Stimulated activated CD8-positive, alpha-beta memory T cell treated with anti-CD3 and anti-CD28 coated beads, Interleukin-4, amount 100 ng/mL, for 4 hours (primary cell): ENCODE measurements around the gene DIAPH3.

Experiments used
- DNase-seq, 2 donors: peaks; one replicate each; pipeline ENCODE4 v3.0.0-alpha.2; 2020; ENCODE audit warnings: low read depth in 2 of 2, low spot score in 1 of 2

Gene DIAPH3

DNA sequence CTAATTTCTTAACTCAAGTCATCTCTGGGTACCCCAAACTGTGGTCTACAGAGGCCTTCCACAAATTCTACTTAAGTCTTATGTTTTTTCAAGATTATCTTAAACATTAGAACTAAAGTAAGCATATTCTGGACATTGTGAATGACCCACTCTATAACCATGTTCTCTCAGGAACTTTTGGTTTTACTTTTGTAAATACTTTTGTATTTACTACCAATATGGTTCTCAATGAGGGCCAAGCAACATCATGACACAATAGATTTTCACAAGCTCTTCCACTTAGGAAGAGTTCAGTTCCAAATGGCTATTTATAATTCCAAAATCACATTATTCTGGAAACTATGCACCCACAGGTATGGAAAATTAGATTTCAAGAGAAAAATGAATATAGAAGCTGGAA lies 10.8 kb downstream of the DIAPH3 start:
- no peak for DNase-seq

DNA sequence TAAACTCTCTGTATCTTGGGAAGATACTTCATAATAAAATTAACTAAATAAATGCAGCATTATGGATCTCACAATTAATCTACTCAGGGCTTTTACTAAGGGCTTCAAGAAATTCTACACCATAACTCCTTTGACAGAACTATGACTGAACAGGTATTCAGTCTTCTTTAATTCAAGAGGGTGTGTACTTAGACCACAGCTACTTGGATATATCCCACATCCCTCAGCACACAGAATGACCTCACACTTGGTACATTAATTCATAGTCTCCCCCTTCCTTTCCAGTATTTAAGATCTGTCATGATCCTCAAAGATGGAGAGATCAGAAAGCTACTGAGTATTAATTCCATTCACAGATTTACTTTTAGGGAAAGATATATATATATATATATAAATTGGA lies 11.6 kb downstream of the DIAPH3 start:
- no peak for DNase-seq

DNA sequence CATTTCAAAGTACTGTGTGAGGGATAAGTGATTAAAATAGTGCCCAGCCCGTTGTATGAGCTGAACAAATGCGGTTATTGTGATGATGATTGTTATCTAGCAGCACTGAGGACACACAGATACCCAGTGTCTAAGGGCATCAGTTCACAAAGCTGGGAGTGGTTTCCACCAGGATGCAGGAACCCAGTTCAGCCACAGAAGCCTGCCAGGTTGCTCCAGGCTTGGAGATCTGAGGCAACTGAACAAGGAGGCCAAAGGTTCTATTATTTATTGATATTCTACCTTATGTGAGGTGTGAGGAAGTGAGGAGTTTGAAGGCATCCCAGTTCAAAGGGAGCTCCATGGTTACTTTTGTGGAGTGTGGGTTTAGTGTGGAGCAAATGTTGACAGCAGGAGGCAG lies 13.2 kb downstream of the DIAPH3 start:
- no peak for DNase-seq

DNA sequence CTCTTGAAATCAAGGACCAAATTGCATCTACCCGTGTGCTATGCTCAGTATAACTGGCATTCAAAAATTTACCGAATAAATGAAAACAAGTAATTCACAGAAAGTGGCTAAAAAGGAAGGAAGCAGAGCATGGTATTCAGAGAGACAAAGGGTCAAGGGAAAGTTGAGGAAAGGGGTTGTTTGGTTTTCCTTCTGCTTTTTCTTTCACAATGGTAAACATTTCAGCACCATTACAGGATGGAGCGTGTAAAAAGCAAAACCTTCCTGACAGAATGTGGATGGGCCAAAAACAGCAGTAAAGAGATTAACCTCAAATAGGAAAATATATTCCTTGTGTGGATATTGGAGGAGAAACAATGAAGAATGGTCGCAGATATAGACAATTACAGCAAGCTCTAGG lies 14.8 kb downstream of the DIAPH3 start:
- DNase-seq, result no peak

DNA sequence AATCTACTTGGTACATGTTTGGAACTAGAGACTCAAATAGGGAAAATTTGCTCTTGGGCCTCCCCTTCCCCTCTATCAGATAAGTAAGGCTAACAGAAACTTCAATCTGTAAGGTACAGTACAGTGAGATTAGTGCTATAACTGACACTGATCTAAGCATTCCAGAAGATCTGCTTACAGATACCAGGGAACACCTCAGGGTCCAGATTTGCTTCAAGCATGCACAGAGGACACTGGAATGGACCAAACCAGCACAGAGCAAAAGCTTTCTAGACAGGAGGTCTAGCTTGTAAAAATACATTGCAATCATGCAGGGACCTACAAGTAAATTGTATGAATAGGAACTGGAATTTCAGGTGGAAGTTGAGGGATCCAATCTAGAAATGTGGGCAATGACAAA lies 16.4 kb downstream of the DIAPH3 start:
- no peak for DNase-seq

DNA sequence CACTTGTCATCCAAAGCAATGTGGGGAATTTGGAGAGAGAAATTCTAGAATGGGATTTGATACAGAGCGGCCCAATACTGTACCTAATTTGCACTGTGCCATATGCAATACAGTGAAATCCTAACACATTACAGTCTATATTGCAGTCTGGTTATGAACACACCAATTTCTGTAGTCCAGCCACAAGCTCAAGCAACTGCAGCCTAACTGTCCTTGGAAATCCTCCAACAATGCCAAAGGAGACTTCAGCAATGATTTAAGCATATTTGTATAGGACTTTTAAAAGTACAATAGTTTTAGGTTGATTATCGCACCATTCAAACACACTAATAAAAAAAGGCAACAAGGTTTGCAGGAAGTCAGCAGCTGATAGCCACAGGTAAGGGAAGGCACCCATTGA lies 17.3 kb downstream of the DIAPH3 start:
- no peak for DNase-seq

DNA sequence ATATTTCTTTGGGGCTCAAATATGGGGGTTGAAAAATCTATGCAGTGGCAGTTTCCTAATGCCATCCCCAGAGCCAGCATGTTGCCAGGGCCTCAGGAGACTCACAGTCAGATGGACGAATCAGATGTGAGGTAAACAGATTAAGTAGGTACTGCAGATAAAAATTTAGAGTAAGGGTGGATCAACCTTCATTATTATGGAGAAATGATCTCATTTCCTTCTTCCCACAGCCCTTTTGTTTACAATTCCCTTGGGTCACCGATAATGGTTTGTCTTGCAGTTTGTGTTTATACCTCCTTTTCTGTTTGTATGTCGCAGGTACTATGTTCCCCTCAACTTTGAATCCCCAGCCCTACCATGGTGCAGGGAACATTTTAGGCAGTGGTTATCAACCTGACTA lies 20.0 kb downstream of the DIAPH3 start:
- DNase-seq, result no peak

DNA sequence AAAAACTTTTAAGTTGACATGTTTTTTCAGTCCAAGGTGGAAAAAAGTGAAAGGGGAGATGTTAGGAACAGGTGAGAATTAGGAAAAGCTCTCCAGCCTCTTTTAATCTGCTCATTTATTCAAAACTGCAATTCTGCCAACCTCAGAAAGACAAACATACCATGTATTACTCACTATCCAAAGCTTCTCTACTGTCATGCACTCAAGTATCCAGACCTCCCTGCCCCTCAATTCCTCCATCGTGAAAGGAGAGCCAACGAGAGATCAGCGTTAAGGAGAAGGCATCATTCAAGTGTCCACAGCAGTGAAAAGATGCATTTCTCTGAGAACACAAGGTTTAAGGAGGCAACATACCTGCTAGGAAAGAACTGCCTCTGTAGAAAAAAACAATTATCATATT lies 24.5 kb downstream of the DIAPH3 start:
- no peak for DNase-seq

DNA sequence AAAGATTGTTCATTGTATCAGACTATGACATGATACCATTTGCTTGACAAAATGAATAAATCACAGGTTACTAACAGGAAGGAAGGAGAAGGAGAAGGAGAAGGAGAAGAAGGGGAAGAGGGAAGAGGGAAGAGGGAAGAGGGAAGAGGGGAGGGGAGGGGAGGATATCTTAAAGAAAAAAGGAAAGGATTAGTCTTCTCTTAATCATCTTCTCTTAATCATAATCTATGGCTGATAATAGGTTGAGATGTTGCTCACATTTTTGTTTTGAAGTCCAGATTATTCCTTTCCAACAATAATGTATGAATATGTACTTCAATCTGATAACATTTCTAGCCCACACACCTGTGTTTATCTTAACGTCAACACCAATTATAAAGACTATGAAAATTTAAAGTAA lies 25.1 kb downstream of the DIAPH3 start:
- no peak for DNase-seq

DNA sequence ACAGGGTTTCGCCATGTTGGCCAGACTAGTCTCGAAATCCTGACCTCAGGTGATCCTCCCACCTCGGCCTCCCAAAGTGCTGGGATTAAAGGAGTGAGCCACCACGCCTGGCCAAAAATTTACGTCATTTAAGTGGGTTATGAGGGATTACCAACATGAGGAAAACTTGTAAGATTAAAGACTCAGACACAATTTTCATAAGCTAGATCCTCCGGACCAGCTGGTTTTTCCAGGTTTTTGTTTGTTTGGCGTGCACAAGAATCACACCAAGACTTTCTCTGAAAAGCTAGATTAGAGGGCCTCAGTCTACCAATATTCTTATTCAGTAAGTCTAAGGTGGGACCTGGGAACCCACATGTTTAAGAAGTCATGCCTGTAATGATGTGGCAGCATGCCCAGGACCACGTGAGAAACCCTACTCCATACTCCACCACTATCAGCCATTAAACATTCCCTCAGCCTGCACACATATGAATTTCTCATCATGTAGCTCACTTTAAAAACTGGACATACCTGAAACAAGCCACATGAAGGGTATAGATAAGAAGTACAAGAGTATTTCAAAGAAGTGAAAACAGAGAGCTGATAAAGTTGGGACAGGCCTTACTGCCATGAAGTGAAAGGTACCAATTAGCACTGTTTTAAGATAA lies 25.7 kb downstream of the DIAPH3 start:
- DNase-seq, result no peak

DNA sequence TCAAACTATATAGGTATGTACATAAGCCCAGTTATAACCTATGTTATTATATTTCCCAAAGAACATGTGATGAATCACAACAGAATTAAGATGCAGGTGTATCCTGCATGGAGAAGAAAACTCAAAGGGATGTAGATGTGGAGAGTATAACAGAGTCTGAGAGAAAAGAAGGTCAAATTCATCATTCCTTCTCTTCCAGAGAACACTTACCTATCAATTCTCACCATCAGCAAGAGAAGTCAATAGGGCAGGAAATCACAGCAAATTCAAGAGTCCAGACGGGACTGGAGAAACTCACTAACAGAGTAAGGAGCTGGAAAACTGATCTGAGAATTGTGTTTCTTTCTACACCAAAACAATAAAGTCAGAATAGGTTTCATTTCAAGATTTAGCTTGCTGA lies 28.4 kb downstream of the DIAPH3 start:
- DNase-seq, result no peak

DNA sequence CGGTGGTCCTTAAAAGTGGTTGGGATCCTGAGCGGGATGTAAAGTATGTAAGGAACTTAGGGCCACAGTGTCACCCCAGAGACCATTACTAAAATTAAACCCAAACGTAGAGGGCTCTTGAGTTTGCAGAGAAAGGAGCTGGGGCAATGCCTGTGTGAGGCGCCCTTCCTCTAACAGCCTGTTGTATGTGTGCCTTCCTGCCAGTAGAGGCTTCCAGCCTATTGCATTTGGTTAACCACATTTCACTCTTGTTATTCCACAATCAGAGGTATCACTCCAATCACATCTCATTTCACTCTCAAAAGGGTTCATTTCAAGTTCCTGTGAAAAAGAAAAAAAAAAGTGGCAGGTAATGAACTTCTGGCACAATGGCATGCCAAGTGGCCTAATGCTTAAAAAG lies 29.4 kb downstream of the DIAPH3 start:
- no peak for DNase-seq

DNA sequence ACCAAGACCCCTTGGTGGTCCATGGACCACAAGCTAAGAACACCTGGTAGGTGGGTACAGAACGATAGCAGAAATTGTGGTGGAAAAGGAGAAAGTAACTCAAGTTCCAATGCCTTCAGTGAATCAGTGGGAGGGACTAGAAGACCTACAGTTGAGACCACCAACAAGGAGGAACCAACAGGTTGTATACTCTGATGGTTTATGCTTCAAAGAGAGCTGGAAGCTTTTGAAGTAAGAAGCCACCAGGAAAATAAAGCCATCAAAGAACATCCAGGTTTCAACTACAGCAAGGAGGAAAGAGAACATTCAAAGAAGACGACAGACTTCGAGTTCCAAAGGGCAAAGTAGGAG lies 42.4 kb downstream of the DIAPH3 start:
- no peak for DNase-seq

DNA sequence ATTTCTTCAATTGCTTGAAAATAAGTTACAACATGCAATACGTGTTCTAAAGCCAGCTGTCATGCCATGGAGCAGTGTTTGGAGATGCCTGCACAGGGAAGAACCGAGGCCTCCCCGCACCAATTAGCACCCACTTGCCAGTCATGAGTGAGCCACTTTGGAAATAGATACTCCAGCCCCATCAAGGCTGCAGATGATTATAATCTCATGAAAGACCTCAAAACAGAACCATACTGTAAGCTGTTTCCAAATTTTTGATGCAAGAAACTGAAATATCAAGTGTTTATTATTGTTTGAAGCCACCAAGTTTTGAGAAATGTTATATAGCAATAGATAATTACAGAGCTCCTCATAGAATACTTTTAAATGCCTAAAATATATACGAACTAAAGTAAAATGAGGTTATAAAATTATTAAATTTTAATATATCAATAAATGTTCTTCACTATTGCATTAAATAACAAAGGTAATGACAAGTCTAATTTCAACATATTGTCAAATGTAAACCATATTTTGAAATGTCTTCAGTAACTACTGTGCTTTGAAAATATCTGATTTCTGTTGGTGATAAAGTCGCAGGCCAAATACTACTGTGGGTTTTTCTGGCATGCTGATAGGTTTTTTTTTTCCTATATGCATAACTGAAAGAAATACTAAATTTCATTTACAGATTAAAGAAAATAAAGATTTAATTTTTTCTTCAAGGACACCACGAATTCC lies 43.0 kb downstream of the DIAPH3 start:
- no peak for DNase-seq

DNA sequence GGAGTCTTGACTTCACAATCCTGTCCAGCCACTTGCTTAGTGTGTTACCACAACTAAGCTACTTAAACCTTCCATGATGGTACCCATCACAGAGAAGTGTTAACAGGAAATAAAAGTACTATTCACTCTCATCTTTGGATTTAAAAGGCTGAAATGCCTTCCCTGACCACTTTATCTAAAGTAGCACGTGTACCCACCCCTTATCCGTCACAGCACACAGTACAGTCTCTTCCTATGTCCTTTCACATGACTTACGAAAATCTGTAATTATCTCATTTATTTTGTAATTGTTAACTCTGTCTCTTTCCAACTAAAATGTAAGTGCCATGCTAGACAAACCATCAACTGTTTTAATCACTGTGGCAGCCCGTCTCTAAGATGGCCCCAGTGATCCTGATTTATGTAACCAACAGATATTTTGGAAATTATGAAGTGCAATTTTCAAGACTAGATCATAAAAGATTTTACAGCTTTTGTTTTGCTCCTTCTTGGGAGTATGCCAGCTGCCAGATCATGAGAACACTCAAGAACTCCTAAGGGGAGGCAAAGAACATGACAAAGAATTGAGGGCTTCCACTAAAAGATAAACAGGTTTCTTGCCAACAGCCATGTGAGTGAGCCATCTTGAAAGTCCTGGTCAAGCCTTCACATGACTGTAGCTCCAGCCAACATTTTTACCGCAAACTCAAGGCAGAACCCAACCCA lies 44.9 kb downstream of the DIAPH3 start:
- no peak for DNase-seq

DNA sequence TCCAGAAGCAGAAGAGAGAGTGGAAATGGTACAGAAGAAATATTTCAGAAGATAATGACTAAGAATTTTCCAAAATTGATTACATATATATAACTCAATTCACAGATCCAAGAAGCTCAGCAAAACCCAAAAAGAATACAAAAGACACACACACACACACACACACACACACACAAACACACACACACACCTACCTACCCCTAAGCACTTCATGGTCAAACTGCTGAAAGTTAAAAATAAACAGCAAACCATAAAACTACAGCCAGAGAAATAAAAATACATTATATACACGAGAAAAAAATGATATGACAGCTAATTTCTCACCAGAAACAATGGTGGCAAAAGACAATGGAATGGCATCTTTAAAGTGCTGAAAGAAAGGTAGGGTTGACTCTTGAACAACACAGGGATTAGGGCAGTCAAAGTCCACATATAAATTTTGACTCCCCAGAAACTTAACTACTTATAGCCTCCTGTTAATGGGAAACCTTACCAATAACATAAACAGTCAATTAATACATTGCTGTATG lies 49.2 kb downstream of the DIAPH3 start:
- DNase-seq, result no peak

DNA sequence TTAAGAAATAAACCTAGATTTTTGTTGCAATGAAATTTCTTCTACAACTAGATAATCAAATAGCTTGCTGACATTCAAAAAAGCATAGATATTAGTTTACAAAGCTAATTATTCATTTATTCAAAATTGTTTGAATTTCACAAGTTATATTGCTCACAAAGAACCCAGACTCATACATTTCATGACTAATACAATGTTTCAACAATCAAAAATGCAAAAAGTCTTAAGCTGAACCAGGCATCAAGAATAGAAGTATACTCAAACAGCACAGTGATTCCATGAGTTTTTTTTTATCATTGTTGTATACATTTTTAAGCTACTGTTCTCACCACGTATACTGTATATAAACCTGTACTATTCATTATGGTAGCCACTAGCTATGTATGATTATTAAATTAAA lies 51.0 kb downstream of the DIAPH3 start:
- no peak for DNase-seq

DNA sequence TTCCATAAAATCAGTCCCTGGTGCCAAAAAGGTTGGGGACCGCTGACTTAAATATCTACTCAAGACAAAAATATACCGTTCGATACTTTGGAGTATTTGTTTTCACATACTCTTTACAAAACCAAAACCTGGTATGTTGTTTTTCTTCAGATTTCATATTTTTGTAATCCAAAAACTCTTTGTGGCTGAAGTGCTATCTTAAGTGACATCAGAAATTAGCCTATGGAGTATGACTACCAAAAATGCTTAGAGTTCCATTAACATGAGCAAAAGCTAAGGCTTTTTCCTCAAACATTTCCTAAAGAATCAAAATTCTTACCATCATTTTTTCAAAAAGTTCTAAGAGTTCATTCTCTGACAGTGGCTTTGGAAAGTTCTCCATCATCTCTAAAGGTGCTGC lies 52.0 kb downstream of the DIAPH3 start:
- no peak for DNase-seq

DNA sequence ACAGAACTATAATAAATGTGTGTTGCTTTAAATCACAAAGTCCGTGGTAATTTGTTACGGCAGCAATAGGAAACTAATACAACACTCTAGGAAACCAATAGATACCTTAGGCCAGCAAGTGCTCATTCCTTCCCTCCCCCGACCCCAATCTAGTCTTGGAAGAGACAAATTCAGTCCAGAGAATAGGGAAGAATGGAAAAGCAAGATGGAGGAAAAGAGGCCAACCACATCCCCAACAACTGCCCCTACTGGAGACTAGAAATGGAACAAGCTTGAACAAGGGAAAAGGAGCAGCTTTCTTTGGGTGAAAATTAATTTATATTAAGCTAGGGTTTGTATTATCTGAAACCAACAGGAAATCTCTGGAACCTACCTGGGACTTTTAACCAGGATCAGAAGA lies 54.4 kb downstream of the DIAPH3 start:
- no peak for DNase-seq

DNA sequence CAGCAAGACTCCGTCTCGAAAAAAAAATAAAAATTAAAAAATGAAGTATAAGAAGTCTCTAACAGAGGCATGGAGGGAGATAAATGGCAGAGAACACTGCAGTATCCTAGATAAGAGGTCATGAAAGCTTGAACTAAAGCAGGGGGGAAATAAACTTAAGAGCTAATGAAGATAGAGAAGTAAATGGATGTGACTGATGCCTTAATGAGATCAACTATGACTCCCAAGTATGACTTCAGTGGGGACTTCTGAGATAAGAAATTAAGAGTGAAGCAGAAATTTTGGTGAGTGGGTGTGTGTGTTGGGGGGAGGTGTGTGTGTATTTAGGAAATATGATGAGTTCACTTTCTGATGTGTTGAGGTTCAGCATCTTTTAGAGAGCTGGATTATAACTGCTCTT lies 55.1 kb downstream of the DIAPH3 start:
- no peak for DNase-seq

DNA sequence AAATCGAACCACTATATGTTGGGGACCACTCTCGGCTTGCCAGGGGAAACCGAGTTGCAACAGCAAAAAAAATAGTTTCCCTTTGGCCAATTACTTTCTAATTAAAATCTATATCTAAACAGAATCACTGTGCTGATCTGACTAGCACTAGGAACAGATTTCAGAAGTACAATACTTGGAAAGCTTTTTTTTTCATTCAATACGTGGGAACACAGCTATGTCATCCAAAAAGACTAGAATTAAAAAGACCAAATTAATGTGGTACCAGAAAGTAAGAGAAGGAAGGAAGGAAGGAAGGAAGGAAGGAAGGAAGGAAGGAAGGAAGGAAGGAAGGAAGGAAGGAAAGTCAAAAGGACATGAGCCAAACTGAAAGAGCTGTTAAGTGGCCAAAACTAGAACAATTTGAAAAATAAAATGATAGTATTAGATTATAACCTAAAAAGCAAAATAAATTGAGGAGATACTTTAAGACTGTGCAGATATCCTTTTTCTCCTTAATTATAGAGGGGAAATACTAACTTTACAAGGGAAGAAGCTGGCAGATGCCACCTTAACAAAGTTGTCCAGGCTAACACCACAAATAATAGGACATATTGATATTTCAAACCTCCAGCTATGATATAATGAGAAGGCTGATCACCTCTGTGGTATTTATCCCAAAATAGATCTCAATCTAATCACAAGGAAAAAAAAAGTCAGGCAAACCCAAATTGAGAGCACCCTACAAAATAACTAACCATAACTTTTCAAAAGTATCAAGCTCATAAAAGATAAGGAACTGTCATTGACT lies 63.9 kb downstream of the DIAPH3 start:
- no peak for DNase-seq

DNA sequence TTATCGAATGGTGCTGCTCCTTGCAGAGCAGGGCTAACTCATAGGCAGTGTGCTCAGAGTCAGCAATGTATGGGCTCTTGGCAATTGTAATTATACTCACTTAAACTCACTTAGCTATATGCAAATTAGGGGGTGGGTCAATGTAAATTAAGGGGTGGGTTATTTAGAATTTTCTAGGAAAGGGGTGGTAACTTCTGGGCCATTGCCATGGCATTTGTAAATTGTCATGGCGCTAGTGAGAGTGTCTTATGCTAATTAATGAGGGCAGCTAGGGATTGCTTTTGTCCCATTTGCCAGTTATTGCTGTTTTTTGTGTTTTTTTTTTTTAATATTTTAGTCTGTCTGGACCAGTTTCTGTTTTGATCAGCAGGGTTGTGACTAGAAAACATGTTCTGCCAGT lies 68.4 kb downstream of the DIAPH3 start:
- no peak for DNase-seq
